ENCODE measurements around the gene TRIM40. TPM values are rescaled to one million over a fixed set of nuclear protein-coding genes. Genes with fewer than 3 reads are reported as not detected.

TRIM40 gene
- total RNA-seq, 2 donors from 2014 or later: not detected

- H3K36me3 ChIP-seq: no peaks in the 10 kb centered on the region
- 81% methylated on average over 17 of the region's 17 CpGs for WGBS
Measured at GRCh38 chr6:30154061-30154460, 18.1 kb downstream of the TRIM40 start.

GRCh38 chr6:30154709-30155519 is 19.0 kb downstream of the TRIM40 start:
- H3K36me3 ChIP-seq: no peaks in the 10 kb centered on the region
- H3K4me3 ChIP-seq: no peak overlapping the region
- no peak for DNase-seq (ENCODE audit: low spot score)
- H3K9me3 ChIP-seq: no peaks in the 10 kb centered on the region
- no peaks in the 10 kb centered on the region for H3K4me1 ChIP-seq (replicated peaks)
- no peak overlapping the region for H3K27ac ChIP-seq
- TF ChIP-seq POLR2AphosphoS5 (IDR thresholded peaks at IDR 0.05): no peak
- no peak for TF ChIP-seq POLR2A (IDR thresholded peaks at IDR 0.05)
- no peak for TF ChIP-seq CTCF (IDR thresholded peaks at IDR 0.05)
- intact Hi-C loops (cut with DNase I): no loop called here
- whole genome bisulfite sequencing: 54% methylated on average over 12 of the region's 12 CpGs
- no peaks in the 10 kb centered on the region for H3K27me3 ChIP-seq (replicated peaks; ENCODE audit: insufficient read depth)

More at GRCh38 chr6:30154061-30154460, 18.1 kb downstream of the TRIM40 start:
- TF ChIP-seq CTCF (IDR thresholded peaks at IDR 0.05): no peak
- TF ChIP-seq POLR2A (IDR thresholded peaks at IDR 0.05): no peak
- TF ChIP-seq POLR2AphosphoS5 (IDR thresholded peaks at IDR 0.05): no peak
- H3K4me3 ChIP-seq: no peak overlapping the region
- no peak overlapping the region for H3K27ac ChIP-seq
- intact Hi-C loops (cut with DNase I): no loop called here
- H3K9me3 ChIP-seq: no peaks in the 10 kb centered on the region
- no peak for DNase-seq (ENCODE audit: low spot score)
- H3K27me3 ChIP-seq (replicated peaks; ENCODE audit: insufficient read depth): no peaks in the 10 kb centered on the region
- H3K4me1 ChIP-seq (replicated peaks): no peaks in the 10 kb centered on the region

GRCh38 chr6:30155520-30156261 is 19.8 kb downstream of the TRIM40 start:
- intact Hi-C loops (cut with DNase I): no loop called here
- WGBS: 84% methylated on average over 2 of the region's 2 CpGs
- H3K4me1 ChIP-seq (replicated peaks): no peaks in the 10 kb centered on the region
- no peaks in the 10 kb centered on the region for H3K36me3 ChIP-seq
- H3K27me3 ChIP-seq (replicated peaks; ENCODE audit: insufficient read depth): peaks cover 2% of the 10 kb centered on the region
- H3K9me3 ChIP-seq: no peaks in the 10 kb centered on the region
- H3K4me3 ChIP-seq: no peak overlapping the region
- TF ChIP-seq POLR2A (IDR thresholded peaks at IDR 0.05) (no peak), POLR2AphosphoS5 (IDR thresholded peaks at IDR 0.05) (no peak), CTCF (IDR thresholded peaks at IDR 0.05) (no peak)
- no peak overlapping the region for H3K27ac ChIP-seq
- DNase-seq (ENCODE audit: low spot score): no peak

- intact Hi-C loops (cut with DNase I): no loop called here
- Histone ChIP-seq H3K27ac (no peak overlapping the region), H3K4me1 (replicated peaks) (no peaks in the 10 kb centered on the region), H3K4me3 (no peak overlapping the region), H3K36me3 (no peaks in the 10 kb centered on the region), H3K27me3 (replicated peaks; ENCODE audit: insufficient read depth) (peaks cover 2% of the 10 kb centered on the region), H3K9me3 (no peaks in the 10 kb centered on the region)
- no peak for TF ChIP-seq POLR2A (IDR thresholded peaks at IDR 0.05)
- no peak for TF ChIP-seq POLR2AphosphoS5 (IDR thresholded peaks at IDR 0.05)
- no peak for TF ChIP-seq CTCF (IDR thresholded peaks at IDR 0.05)
- WGBS: 20% methylated on average over 4 of the region's 4 CpGs
- no peak for DNase-seq (ENCODE audit: low spot score)
Measured at GRCh38 chr6:30156262-30156599, 20.3 kb downstream of the TRIM40 start.
